Left cardiac atrium (tissue), 4 donors: ENCODE data around the gene DPP6. TPM values are rescaled to one million over a fixed set of nuclear protein-coding genes. Genes with fewer than 3 reads are reported as not detected.
"Not testable (repeated sequence)": the region's sequence is repeated elsewhere in the genome, so short reads cannot be mapped to it uniquely, and the experiment has no call there.

Experiments used
- ATAC-seq, 2 donors: fragments of 200-7000 bp; cut with Tn5 transposase; one replicate each; pipeline ENCODE4 v1.9.1; 2020; ENCODE audit warnings: mild to moderate bottlenecking in 2 of 2, moderate library complexity in 2 of 2
- DNase-seq: peaks from one replicate; pipeline ENCODE4 v3.0.0-alpha.2; 2020
- intact Hi-C, 2 donors: fragments of 100-400 bp; cut with DNase I; formaldehyde crosslinking; loops; one replicate each; pipeline versions ENCODE4 v1.14.1 to v1.15.1; 2022 to 2023
- total RNA-seq, 2 donors: library from RNA; stranded (reverse); fragmentation: NEBNext Ultra II Directional; extraction: Animal tissue kit (Norgen Biotek cat#: 25700); gene quantifications; one replicate each; pipeline ENCODE4 v1.2.1, GENCODE V29; 2021
- donor health status: DM: no; HTN: yes; CAD: no.
- donor health status: DM: no; HTN: yes; CAD: no; lungs with severe emphysema.
- donor health status: DM: yes; HTN: yes; CAD: no.
- donor health status: Dilated cardiomyopathy.

DPP6 gene
- total RNA-seq, 2 donors from 2014 or later: 0.42 to 0.56 TPM

DNA sequence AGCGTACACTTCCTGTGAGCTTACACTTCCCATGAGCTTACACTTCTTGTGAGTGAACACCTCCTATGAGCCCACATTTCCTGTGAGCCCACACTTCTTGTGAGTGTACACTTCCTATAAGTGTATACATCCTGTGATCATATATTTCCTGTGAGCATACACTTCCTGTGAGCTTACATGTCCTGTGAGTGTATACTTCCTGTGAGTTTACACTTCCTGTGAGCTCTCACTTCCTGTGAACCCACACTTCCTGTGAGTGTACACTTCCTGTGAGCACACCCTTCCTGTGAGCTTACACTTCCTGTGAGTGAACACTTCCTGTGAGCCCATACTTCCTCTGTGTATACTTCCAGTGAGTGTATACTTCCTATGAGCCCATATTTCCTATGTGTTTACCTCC lies 82.5 kb downstream of the DPP6 start:
- intact Hi-C loops, ATAC-seq, DNase-seq: not testable (repeated sequence)

DNA sequence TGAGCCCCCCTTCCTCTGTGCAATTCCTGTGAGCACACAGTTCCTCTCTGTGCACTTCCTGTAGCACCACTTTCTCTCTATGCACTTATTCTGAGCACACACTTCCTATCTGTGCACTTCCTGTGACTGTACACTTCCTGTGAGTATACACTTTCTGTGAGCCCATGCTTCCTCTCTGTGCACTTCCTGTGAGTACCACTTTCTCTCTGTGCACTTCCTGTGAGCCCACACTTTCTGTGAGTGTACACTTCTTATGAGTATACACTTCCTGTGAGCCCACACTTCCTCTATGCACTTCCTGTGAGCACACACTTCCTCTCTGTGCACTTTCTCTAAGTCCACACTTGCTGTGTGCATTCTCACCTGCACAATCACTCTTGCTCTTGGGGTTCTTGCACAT lies 83.4 kb downstream of the DPP6 start:
- ATAC-seq, intact Hi-C loops, DNase-seq: not testable (repeated sequence)

- peak in 1 of 2 donors; percentile 12 for ATAC-seq
- intact Hi-C loops, DNase-seq: not testable (repeated sequence)
Observed at GRCh38 chr7:154145922-154146706, 93.9 kb downstream of the DPP6 start.

DNA sequence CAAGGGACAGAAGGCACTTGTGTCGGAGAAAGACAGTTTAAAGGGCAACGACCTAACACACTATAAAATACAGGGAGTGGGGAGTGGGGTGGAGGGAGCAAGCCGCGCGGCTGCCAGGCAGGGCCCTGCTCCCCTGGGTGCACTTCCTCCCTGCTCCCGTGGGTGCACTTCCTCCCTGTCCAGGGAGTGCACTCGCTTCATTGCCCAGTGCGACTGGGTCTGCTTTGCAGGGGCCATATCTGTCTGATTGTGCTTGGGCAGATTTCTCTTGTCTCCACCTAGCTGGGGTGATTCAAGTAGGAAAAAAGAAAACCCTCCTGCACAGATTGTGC lies 94.5 kb downstream of the DPP6 start:
- DNase-seq, intact Hi-C loops: not testable (repeated sequence)
- peak in 1 of 2 donors; percentile 24 for ATAC-seq

- DNase-seq, ATAC-seq: not testable (repeated sequence)
Observed at GRCh38 chr7:154148791-154149516, 96.8 kb downstream of the DPP6 start.

DNA sequence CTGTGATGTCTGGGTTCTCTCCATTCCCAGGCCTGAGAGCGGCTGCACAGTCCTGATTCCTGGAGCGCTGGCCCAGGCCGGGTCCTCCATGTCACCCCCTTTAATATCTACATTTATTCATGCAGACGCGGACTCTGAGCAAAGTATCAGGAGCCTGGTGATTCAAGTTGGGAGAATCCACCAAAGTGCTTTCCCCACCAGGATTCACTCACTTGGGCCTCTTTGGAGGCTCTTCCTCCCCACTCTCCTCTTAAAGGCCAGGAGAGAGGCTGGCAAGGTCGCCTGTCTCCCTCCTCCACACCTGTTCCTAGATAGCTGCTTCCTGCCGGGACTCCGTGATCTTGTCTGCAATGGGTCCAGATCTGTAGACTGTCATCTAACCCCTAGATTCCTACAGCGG lies 98.5 kb downstream of the DPP6 start:
- intact Hi-C loops, ATAC-seq, DNase-seq: not testable (repeated sequence)

More at GRCh38 chr7:154148791-154149516, 96.8 kb downstream of the DPP6 start:
- intact Hi-C loops: not testable (repeated sequence)

GRCh38 chr7:154151306-154151705 lies 99.1 kb downstream of the DPP6 start:
- DNase-seq, ATAC-seq, intact Hi-C loops: not testable (repeated sequence)

DNA sequence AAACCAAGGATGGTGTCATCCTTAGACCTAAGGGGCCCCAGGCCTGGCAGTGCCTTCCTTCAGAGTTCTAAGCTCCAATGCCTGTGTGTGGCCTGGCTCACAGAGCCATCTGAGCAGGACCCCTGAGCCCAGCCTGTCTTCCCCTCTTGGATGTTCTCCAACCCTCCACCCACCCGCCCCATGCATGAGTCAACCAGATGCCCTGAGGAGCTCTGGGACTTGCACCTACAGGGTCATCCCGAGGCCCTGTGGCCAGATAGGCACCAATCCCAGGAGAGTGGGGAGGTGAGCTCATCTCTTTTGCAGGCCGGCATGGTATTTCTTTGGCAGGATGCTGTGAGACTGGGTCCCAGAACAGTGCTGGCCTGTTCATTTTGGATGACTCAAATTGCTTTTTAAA lies 103.7 kb downstream of the DPP6 start:
- DNase-seq: not testable (repeated sequence)
- ATAC-seq: peak in 1 of 2 donors; percentile 72

DNA sequence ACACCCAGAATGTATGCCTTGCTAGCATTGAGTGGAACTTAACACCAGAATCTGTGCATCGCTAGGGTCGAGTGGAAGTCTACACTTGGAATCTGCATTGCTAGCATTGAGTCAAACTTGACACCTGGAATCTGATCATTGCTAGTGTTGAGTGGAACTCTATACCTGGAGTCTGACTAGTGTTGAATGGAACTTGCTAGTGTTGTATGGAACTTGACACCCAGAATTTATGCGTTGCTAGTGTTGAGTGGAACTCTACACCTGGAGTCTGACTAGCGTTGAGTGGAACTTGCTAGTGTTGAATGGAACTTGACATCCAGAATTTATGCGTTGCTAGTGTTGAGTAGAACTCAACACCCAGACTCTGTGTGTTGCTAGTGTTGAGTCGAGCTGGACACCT lies 110.7 kb downstream of the DPP6 start:
- intact Hi-C loops, DNase-seq, ATAC-seq: not testable (repeated sequence)

More for the DNA sequence above, 103.7 kb downstream of the DPP6 start:
- intact Hi-C loops: not testable (repeated sequence)

GRCh38 chr7:154163642-154164041 lies 111.4 kb downstream of the DPP6 start:
- DNase-seq, ATAC-seq, intact Hi-C loops: not testable (repeated sequence)

DNA sequence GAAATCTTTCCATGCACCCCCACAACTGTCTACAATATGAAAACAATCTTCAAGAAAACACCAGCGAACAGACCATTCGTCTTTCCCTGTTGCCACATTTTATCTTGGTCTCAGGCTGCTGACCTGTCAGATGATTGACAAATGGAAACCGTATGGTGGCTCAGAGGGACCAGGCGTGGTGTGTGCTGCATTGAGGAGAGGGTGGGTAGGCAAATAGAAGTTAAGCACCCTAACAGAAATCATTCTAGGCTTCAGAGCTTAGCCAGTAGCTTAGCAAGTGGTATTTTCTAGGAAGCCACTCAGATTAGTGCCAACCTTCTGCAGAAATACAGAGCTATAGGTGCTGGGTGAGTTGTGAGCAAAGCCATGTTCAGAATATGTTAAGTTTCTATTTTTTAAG lies 114.9 kb downstream of the DPP6 start:
- intact Hi-C loops: no loop called here
- no peak for ATAC-seq
- no peak for DNase-seq

DNA sequence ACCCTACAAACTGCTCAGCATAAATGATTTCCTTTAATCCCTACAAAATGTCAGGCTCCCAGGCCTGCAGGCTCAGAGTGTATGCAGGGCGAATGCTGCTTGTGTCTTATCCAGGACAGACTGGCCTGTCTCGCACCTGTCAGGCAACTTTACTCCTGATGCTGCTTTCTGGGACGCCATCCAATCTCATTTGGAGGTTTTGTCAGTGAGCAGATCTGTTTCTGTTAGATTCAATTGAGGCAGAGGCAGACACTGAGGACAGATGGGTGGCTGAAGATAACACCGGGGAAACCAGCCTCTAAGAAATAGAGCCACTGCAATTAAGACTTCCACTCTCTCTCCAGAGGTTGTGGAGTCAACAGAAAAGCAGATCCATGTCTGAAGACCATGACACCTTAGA lies 115.6 kb downstream of the DPP6 start:
- ATAC-seq (no peak), DNase-seq (no peak)
- intact Hi-C loops: no loop called here

DNA sequence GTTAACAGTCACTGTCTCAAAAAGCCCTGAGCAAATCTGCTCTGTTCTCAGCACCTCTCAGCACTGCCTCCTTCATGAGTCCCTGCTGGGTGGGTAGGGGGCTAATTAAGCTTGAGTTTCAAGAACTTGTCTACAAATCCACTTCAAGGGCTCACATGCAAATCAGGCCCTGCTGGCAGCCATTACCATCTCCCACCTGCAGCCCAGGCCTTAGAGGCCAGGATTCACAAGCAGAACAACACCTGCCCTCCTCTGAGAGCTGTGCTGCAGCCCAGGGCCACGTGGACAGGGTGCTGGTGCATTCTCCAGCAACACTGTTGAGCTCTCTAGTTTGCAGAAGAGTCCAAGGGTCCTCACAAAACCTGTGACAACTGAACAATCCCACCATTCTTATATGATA lies 119.2 kb downstream of the DPP6 start:
- no peak for ATAC-seq
- intact Hi-C loops: no loop called here
- DNase-seq: no peak

DNA sequence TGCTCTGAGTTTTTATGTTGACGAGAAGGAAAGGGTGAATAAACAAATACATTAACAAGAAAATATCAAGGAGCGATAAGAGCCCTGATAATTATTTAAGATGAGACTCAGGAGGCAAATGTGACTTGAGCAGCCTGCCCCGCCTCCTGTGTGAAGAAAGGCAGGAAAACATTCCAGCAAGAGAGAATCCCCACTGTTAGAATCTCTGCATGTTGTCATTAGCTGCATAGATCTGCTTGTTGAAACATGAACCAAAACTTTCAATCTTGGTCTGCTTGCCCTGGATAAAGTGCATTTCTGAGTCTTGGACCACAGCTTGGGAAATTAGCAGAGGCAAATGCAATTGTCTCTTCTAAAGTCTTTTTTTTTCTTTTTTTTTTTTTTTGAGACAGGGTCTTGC lies 120.0 kb downstream of the DPP6 start:
- DNase-seq (no peak), ATAC-seq (no peak)
- intact Hi-C loops: no loop called here

DNA sequence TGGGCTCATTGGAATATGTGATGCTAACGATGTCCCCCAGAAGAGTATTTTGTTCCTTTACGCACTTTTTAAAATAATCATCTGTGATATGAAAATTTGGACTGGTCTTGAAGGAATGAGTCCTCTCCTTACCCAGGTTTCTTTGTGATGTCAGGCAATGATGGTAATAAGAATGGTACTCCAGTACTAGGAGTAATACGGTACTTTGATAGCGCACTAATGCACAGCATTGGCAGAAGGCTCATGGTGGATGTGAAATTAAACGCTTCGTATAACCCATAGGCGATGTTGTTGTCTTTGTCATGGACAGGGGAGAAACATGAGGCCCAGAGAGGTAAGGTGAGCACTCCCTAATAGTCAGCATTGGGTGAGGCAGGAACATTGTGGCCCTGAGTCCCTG lies 125.4 kb downstream of the DPP6 start:
- intact Hi-C loops: no loop called here

GRCh38 chr7:154178895-154179294 lies 126.7 kb downstream of the DPP6 start:
- ATAC-seq (no peak), DNase-seq (no peak)
- intact Hi-C loops: no loop called here

More for the DNA sequence above, 125.4 kb downstream of the DPP6 start:
- DNase-seq (no peak), ATAC-seq (no peak)

DNA sequence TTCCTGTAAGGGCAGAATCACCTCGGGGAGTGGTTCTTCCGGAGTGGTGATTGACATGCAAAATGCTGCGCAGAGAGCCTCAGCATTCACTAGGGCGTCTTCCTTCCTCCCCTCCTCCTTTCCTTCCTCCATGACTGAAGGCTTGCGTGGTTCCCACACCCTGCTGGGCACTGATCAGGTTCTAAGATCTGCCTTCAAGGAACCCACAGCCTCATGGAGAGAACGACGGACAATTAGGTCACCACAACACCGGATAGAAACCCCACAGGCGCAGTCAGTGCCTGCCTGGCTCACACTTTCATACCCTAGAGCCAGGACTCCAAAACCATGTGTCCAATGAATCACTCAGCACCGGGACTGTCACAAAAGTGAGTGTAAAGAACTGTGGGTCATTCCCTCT lies 131.3 kb downstream of the DPP6 start:
- intact Hi-C loops: no loop called here
- ATAC-seq (peak in 1 of 2 donors; percentile 26), DNase-seq (no peak)

- DNase-seq (no peak), ATAC-seq (no peak)
- intact Hi-C loops: no loop called here
Observed at GRCh38 chr7:154183946-154184345, 131.7 kb downstream of the DPP6 start.

DNA sequence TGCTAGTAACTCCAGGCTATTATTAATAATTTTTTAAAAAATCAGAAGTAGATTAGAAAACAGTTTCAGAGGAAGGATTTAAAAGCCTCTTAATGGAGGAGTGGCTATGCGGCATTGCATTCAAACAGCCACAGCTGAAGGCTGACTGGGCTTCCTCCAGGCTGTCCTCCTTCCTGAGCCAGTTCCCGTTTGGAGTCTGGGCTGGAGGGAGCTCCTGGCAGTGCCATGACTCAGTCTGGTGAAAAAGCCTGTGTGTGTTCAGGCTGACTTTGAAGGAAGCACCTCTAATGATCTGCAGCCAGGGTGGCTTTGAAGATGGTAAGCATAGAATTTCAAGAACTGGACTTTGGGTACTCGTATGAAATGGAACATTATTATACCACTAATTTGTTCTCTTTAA lies 134.6 kb downstream of the DPP6 start:
- ATAC-seq (no peak), DNase-seq (no peak)
- intact Hi-C loops: no loop called here

DNA sequence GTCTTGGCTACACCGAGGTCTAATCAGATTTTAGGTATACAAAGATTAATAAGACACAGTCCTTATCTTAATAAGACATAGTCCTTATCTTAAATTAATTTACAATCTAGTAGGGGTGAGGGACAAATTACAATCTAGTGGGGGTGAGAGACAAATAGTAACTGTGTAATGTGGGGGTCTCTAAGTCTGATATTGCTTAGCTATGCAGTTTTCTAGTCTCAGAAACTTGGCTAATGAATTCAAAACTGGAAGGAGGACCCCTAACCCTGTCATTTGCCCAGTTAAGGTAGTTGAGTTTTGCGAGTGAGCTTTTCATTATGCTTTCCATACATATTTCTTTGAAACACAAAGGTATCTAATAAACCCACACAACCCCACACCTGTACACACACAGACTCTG lies 136.1 kb downstream of the DPP6 start:
- intact Hi-C loops: no loop called here
- DNase-seq (no peak), ATAC-seq (no peak)
